Left lobe of liver (tissue), 2 donors: ENCODE results near the gene STS. TPM values are rescaled to one million over a fixed set of nuclear protein-coding genes. Genes with fewer than 3 reads are reported as not detected.
A peak's percentile ranks its signal among the peaks of the same experiment; 100 is the strongest.

ENCODE experiments used
- ATAC-seq: fragments of 200-7000 bp; cut with Tn5 transposase; one replicate; pipeline ENCODE4 v1.9.1; 2020; ENCODE audit warnings: mild to moderate bottlenecking, moderate library complexity
- DNase-seq: peaks from one replicate; pipeline ENCODE4 v3.0.0-alpha.2; 2020; ENCODE audit warnings: low spot score
- total RNA-seq: library from RNA; stranded (reverse); gene quantifications from one replicate; pipeline ENCODE4 v1.2.1, GENCODE V29; 2021
- donor health status: DM: no; HTN: no; CAD: no; lungs with moderate emphysema.
- donor health status: DM: no; HTN: yes; CAD: no.

STS gene, protein sequence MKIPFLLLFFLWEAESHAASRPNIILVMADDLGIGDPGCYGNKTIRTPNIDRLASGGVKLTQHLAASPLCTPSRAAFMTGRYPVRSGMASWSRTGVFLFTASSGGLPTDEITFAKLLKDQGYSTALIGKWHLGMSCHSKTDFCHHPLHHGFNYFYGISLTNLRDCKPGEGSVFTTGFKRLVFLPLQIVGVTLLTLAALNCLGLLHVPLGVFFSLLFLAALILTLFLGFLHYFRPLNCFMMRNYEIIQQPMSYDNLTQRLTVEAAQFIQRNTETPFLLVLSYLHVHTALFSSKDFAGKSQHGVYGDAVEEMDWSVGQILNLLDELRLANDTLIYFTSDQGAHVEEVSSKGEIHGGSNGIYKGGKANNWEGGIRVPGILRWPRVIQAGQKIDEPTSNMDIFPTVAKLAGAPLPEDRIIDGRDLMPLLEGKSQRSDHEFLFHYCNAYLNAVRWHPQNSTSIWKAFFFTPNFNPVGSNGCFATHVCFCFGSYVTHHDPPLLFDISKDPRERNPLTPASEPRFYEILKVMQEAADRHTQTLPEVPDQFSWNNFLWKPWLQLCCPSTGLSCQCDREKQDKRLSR
- 4.2 TPM for total RNA-seq

DNA sequence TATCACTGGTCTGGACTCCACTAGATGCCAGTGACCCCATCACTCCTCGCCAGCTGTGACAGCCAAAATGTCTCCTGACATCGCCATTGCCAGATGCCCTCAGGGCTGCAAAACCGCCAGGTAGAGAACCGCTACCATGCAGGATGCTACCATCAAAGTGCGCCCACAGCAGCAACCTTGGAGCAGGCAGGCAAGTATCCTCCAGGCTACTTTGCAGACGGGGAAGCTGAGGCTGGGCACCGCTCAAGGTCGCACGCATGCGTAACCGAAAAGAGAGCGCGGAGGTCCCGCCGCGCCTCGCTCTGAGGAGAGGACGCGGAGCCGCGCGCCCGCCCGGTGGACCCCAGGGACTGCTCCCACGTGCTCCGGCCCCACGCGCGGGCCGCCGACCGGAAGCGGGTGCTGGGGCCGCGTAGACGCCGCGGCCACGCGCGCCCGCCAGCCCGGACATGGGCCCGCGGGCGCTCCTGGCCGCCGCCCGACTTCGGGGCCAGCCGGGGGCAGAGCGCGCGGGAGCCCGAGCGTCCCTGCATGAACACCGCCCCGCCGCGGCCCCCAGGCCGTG, at the start of gene STS:
STS (plus strand) TSS at position 300 of the 565 bp plus-strand sequence. CDS start 105,488 bp downstream, outside the sequence.
- peak; percentile 67 for ATAC-seq
- DNase-seq: peak; percentile 48

DNA sequence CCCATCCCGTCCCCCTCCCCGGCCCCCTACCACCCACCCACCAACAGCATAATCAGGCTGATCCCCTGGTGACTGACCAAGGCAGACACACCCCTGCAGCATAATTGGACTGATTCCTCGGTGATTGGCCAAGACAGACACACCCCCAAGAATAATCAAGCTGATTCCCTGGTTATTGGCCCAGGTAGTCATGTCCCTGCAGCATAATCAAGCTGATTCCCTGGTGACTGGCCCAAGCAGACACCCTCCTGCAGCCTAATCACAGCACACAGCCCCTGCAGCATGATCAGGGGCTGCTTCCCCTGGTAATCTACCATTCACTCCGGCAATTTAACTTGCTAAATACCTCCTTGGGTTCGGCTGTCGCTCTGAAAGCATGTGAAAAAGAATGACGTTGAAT, 47.5 kb upstream of the STS start:
- DNase-seq (no peak), ATAC-seq (no peak)

DNA sequence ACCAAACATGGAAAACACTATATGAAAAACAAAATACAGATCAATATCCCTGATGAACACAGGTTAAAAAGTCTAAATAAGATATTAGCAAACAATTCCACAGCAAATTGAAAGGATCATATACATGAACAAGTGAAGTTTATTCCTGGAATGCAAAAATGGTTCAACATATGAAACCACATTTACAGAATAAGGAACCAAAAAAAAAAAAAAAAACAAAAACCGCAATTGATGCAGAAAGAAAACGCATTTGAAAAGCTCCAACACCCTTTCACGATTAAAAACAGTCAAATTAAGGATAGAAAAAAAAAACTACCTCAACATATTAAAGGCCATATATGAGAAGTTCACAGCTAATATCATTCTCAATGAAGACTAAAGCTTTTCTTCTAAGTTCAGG, 45.4 kb upstream of the STS start:
- DNase-seq: no peak
- ATAC-seq: no peak

DNA sequence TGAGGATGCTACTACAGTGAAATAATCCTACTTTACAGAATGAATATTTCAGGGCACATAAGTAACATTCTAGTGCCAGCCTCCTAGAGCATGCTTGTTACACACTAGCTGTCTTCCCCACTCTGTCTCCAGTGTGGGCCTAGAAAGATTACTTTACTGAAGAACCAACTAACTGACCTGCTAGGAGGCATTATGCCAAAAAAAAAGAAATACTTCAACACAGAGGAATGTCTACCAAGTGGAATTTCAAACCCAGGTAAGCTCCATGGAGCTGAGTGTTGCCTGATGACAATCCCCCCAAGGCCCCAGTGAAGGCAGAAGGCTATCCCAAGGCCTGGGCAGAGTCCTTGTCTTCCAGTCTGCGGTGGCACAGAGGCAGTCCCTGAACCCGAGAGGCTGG, 40.9 kb upstream of the STS start:
- DNase-seq: no peak
- ATAC-seq: no peak

DNA sequence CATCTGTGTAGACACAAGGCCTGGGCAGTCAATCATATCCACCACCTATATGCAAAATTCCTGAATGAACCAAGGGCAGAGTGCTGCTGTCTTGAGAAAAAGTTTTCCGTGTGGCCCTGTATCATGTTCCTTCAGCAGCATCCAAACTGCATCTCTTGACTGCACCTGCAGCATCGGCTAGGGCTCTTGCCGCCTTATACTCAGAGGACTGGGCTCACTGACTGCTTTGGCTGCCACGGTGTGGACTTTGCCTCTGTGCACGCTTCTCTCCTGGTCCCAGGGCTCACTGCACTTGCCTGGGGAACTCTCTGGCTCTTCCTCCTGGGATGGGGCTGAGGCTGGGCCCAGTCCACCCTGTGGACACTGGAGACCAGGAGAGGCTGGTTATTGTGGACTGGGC, 39.5 kb upstream of the STS start:
- ATAC-seq (peak; percentile 99), DNase-seq (peak; percentile 51)

DNA sequence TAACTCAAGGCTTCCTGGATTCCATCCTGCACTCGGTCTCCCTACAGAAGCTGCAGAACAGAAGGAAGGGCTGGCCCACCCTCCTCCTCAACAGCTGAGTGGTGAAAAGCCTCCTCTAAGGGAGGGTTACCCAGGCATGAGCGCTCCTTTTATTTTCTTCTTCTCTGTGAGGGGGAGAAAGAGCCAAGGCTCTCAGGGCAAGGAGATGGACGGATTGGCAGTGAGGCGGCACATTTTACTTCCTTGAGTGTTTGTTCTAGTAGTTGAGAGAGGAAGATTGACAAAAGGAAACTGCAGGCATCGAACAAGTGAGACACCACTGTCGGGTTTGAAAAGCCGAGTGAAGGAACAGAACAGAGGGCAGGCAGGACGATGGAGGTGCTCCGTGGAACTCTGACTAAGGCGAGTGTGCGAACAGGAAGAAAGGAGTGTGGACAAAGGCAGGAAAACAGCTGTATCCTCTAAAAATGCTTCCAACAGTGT, 38.4 kb upstream of the STS start:
- no peak for ATAC-seq
- DNase-seq: no peak

DNA sequence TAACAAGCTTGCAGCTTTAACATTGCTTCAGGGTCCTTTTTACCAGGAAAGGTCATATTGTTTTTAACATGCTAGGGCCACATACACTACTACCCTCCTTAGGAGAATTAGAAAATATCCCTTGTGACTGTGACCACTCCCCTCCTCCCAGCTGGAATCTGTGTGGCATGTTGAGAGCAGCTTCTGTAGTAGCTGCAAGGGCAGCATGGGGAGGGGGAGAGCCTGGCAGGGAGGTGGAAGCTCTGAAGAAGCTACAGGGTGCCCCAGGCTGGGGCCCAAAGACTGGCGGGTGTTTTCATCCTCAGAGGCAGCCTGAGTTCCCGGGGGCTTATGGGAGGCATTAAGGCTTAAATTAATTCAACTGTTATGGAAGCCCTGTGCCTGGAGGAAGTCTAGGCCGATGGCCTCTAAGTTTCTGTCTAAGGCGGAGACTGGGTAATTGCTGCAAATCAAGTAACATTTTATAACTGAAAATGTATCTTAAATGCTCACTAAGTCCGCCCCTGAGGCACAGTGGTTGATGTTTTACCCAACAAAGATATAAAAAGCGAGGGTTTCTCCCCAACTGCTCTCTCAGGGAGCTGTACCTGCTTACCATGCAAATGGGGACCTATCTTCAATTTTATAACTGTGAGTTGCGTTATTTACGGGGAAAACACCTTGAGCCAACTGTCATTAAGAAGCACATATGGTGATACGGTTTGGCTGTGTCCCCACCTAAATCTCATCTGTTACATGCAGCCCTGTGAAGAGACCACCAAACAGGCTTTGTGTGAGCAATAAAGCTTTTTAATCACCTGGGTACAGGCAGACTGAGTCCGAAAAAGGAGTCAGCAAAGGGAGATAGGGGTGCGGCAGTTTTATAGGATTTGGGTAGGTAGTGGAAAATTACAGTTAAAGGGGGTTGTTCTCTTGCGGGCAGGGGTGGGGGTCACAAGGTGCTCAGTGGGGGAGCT, 37.4 kb upstream of the STS start:
- DNase-seq (no peak), ATAC-seq (no peak)

DNA sequence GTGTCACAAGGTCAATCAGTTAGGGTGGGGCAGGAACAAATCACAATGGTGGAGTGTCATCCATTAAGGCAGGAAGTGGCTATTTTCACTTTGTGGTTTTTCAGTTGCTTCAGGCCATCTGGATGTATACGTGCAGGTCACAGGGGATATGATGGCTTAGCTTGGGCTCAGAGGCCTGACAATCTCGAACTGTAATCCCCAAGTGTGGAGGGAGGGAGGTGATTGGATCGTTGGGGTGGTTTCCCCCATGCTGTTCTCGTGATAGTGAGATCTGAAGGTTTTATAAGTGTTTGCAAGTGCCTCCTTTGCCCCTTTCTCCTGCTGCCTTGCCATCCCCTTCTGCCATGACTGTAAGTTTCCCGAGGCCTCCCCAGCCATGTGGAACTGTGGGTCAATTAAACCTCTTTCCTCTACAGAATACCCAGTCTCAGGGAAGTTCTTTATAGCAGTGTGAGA, 36.7 kb upstream of the STS start:
- no peak for ATAC-seq
- no peak for DNase-seq

DNA sequence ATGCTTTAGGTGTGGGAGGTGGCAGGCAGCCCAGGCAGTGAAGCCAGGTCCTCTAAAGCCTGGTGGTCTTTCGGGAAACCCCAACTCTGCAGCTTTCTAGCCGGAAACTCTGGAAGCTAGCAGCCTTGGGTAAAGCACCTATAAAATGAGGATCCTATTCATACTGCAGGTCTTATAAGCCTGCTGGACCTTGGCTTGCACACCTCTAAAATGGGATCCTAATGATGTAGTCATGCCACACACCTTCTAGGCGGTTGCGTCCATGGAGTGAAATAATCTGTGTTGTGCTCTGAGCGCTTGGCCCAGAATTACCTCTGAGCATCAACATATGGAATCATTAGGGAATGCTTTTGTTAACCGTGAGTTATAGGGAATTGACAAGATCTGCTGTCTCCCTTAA, 36.0 kb upstream of the STS start:
- no peak for DNase-seq
- no peak for ATAC-seq

DNA sequence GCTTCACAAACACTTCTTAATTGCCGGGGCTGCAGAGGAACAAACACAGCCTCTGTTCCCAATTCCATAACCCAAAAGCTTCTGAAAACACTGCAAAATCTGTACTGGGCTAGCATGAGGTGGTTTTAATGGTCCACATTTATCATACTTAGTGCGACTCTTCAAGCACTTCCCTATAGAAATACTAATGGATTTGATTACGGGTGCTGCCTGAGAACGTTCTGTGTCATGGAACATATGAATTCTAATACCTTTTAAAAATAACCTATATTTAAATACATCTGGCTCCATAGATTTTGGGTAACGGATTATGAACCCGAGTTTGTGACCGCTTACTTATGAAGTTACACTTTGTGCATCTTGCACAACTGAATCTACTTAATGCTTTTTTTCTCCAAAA, 35.4 kb upstream of the STS start:
- ATAC-seq (no peak), DNase-seq (no peak)

DNA sequence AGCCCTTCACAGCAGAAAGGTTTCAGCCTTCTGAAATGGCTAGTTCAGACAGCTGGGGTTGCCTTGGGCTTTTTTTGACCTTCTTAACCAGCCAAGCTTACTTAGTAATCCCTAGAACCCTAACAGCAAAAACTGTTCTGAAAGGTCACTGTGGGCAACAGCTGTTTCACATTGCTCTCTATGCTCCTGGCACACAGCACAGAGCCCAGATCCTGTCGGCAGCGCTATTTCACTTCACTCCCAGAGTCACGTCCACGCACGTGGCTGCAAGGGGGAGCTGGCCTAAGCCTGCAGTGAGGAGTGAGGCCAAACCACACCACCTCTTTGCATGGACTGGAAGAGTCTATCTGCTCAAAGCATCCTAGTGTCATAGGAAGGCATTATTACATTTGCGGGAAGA, 32.0 kb upstream of the STS start:
- ATAC-seq: peak; percentile 12
- DNase-seq: no peak

DNA sequence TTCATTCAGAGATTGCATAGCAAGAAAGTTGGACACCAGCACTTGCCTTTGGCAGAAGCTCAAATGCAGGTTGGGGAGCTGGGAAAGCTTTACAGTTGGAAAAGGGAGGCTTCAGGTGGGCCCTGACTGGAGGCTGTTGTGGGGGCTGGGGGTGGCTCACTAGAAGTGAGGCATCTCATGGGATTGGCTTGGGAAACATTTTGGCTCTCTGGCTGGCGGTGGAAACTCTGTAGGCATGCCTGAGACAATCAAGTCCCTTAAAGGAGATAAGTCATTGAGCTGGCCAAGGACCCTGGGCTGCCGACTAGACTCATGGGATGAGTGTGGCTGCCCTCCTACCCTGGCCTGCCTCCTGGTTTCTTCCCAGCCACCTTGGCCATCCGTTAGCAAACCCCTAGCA, 31.4 kb upstream of the STS start:
- DNase-seq (no peak), ATAC-seq (no peak)

DNA sequence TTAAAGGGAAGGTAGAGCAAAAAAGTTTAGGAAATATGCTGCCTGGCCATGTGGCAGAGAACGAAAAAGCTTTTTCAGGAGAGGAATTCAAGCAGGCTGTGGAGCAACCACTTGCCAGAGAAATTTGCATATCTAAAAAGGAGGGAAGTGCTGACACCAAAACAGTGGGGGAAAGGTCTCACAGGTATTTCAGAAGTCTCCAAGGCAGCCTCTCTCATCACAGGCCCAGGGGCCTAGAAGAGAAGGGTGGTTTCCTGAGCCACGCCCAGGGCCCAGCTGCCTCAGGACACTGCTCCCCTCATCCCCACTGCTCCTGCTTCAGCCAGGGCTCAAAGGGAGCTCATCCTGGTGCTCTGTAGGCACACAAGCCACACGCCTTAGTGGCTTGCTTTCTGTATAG, 29.9 kb upstream of the STS start:
- ATAC-seq (no peak), DNase-seq (no peak)

DNA sequence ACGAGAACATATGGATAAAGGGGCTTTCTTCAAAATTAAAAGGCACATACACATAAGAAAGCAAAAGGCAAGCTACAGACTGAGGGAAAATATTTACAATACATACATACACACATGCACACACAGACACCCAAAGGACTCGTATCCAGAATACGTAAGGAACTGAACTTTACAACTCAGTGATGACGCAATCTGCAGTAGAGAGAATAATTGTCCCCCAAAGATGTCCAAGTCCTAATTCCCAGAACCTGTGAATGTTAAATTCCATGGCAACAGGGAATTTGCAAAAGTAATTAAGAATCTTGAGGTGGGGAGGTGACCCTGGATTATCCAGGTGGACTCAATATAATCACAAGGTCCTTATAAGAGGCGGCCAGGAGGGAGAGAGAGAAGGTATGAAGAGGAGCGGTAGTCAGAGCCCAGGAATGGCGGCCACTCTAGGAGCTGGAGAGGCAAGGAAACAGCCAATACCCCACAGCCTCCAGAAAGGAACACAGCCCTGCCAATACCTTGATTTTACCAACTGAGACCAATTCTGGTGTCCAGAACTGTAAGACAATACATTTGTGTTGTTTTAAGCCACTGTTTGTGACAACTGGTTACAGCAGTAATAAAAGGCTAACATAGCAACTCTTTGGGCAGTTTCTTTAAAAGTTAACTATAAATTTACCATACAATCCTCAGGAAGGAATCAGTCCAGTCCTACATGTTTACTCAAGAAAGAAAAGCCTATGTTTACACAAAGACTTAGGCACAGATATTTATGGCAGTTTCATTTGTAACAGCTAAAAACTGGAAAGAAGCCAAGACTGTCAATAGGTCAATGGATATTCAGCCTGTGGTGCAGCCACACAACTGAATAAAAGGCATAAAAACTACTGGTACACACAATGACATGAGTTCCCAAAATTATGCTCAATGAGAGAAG, 27.3 kb upstream of the STS start:
- ATAC-seq (peak; percentile 69), DNase-seq (no peak)

DNA sequence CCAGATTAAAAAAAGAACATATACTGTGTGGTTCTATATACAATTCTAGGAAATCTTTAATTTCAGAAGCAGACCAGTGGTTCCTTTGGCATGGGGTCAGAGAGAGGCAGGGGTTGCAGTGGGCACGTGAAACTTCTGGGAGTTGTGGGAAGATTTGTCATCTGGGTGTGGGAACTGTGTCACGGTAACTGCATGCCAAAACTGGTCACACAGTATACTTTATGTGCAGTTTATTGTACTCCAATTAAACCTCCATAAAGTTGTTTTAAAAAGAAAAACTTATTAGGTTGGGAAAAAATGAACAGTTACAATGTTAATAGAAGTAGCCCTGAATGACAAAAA, 26.7 kb upstream of the STS start:
- ATAC-seq (no peak), DNase-seq (no peak)

DNA sequence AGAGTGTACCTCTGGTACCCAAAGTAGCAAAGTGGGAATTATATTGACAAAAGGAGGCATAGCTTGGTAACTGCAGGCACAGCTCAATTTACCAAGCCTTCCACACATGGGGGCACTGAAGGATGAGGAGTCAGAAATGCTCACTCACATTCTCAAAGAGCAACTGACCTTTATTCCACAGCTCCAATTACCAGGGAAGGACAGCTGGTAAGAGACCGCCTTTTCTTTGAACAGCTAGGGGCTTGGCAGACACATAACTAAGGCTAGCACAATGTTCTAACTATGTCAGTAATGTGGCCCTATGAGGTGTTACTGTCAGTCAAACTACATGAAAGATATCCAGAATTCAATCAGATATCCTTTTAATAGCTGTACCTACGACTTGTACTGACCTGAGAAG, 20.5 kb upstream of the STS start:
- DNase-seq: no peak
- ATAC-seq: no peak

DNA sequence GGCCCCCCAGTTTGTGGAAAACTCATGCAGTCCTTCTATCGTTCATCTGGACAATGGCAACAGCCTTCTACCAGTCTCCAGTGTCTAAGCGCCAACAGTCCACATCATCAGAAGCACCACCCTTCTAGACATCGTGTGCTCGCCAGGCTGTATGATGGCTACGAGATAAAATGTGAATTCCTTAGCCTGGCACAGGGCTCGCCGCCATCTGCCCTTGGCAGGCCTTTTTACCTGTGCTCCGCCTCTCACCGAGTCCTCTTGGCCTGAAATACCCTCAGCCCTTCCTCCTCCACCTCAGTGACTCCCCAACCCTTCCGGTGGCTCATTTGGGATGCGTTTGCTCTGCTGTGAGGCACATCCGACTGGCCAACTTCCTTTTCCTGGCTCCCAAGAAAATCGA, 15.9 kb upstream of the STS start:
- ATAC-seq: no peak
- DNase-seq: no peak

DNA sequence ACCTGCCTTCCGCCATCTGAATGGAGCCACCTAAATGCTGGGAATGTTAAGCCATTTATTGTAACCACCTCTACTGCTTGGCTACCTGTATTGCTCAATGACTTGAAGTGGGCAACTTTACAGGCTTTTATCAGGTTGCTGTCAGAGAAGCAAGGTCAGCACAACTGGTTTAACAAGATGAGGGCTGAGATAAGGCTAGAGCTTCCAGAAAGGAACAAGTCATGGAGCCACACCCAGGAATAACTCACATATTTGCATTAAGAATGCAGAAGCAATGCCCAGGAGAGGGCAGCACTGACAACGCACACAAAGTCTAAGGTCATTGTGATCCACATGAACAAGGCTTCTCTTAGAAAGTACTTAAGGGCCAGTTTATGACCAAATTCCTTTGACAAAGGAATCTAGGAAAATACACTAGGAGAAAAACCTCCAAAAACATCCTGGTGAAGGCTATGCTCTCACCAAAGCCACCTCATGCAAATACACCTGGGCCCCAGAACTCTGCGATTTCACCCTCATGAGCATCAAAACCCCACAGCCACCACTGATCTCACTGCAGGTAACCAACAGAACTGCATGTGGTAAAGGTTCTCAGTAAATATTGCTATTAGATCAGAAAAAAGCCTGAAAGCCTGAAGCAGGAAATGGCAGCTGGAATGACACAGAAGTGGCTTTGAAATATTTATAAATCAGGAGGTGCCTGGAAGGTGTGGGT, 15.0 kb upstream of the STS start:
- ATAC-seq (peak; percentile 73), DNase-seq (no peak)

DNA sequence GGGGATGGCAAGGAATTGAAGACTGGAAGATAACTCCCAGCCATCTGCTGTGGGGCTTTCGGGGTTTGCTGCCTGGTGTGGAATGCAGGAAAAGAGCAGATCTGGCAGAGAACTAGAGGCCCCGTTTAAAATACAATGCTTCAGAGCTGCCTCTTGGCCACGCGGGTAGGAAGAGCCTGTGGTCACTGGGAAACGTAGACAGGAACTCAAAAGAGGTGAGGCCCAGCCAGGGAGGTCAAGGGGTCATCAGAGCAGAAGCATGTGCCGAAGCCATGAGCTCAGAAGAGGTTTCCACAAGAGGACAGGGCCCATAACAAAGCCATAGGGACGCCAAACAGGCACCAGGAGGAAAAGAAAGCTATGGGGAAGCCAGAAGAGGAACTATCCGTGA, 14.5 kb upstream of the STS start:
- DNase-seq: no peak

More for the DNA sequence above, 14.5 kb upstream of the STS start:
- peak; percentile 51 for ATAC-seq
